ENCODE measurements around the gene BAAT.

BAAT gene

DNA sequence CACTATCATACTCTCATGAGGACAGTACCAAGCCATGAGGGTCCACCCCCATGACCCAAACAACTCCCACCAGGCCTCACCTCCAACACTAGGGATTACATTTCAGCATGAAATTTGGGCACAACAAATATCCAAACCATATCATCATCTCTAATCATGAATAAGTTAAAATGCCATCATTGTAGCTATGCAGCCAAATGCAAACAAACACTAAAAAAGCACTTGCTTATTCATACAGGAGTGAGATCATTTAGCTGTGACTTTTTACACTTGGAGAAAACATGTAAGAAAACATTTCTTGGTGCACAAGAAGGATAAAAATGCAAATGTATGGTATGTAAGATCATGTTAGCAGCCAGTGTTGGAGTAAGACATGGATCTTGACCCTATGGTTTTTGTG lies 24.2 kb downstream of the BAAT start:
- no peak overlapping the region for H3K27ac Mint-ChIP-seq
- H3K4me1 Mint-ChIP-seq: no peaks in the 10 kb centered on the region
- no peak overlapping the region for H3K4me3 Mint-ChIP-seq
- ATAC-seq (ENCODE audit: low read depth): no peak
- no peaks in the 10 kb centered on the region for H3K9me3 Mint-ChIP-seq
- peaks cover 2% of the 10 kb centered on the region for H3K27me3 Mint-ChIP-seq
- H3K36me3 Mint-ChIP-seq: no peaks in the 10 kb centered on the region
- no peak for DNase-seq (ENCODE audit: low spot score in 2 of 2)

DNA sequence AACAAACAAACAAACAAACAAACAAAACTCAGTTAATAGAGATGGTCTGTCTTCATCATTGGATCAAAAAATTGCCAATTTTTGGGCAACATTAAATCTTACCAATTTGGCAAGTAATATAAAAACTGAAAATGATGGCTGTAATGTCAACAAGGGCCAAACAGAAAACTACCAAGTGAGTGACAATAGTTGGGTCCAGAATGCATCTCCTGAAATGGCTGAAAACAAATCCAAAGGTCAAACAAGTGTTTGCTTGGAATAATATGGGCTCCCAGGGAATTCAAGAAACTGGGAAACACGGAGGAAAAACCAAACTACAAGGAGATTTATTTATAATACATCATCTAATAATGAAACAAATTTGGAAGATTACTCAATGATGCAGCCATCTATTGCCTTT lies 25.1 kb downstream of the BAAT start:
- Mint-ChIP-seq H3K27ac (no peak overlapping the region), H3K36me3 (no peaks in the 10 kb centered on the region), H3K27me3 (peaks cover 2% of the 10 kb centered on the region), H3K4me3 (no peak overlapping the region), H3K9me3 (no peaks in the 10 kb centered on the region), H3K4me1 (no peaks in the 10 kb centered on the region)
- DNase-seq (ENCODE audit: low spot score in 2 of 2): no peak
- no peak for ATAC-seq (ENCODE audit: low read depth)

DNA sequence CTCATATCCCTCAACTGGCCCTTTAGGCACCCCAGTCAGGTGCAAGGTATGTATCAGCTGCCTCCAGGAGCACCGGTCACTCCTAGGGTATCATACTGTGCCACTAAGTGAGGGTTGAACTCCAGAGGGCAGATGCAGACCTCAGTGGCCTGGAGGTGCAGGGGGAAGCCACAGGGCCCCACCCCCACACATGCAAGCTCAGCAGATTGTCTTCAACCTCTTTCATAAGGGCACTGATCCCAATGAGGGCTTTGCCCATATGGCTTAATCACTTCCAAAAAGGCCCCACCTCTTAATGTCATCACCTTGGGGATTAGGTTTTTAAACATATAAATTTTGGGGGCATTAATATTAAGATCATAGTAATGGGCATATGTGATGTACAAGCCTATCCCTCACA lies 28.2 kb downstream of the BAAT start:
- no peaks in the 10 kb centered on the region for H3K36me3 Mint-ChIP-seq
- H3K9me3 Mint-ChIP-seq: no peaks in the 10 kb centered on the region
- no peak for ATAC-seq (ENCODE audit: low read depth)
- H3K4me1 Mint-ChIP-seq: no peaks in the 10 kb centered on the region
- no peak overlapping the region for H3K4me3 Mint-ChIP-seq
- H3K27ac Mint-ChIP-seq: no peak overlapping the region
- peaks cover 4% of the 10 kb centered on the region for H3K27me3 Mint-ChIP-seq
- DNase-seq (ENCODE audit: low spot score in 2 of 2): no peak

DNA sequence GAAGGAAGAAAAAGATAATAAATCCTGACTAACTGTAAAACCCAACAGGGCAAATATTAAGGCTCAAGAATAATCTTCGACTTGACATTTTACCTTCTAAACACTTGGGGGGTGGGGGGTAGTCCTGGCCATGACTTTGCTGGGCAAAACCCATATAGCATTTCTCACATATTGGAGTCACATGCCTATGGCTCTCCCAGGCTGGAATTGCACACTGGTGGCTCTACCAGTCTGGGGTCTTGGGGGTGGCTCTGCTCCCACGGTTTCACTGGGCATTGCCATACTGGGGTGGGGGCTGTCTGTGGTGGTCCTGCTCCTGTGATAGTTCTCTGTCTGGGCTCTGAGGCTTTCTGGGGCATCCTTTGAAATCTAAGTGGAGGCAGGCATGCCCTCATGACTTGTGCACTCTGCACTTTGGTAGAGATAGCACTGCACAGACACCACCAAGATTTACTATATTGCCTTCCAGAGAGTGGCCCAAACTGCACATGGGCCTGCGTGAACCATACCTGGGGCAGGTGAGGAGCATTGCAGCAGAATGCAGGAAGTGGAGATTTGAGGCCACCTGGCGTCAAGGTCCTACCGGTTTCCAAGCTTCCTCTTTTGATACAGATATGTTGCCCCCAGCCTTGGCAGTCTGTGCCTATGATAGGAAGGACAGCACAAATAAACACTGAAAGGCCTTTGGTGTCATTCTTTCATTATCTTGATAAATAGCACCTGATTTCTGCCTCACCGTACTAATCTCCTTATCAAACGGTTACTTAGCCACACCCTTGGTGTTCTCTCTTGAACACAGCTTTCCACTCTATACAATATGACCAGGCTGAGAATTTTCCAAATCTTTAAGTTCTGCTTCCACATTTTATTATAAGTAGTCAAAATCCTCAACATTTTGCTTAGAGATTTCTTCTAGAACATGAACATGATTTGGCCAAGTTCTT lies 29.8 kb downstream of the BAAT start:
- ATAC-seq (ENCODE audit: low read depth): no peak
- Mint-ChIP-seq H3K9me3 (no peaks in the 10 kb centered on the region), H3K27ac (no peak overlapping the region), H3K27me3 (peaks cover 4% of the 10 kb centered on the region), H3K4me3 (no peak overlapping the region), H3K4me1 (no peaks in the 10 kb centered on the region), H3K36me3 (no peaks in the 10 kb centered on the region)
- DNase-seq (ENCODE audit: low spot score in 2 of 2): no peak

DNA sequence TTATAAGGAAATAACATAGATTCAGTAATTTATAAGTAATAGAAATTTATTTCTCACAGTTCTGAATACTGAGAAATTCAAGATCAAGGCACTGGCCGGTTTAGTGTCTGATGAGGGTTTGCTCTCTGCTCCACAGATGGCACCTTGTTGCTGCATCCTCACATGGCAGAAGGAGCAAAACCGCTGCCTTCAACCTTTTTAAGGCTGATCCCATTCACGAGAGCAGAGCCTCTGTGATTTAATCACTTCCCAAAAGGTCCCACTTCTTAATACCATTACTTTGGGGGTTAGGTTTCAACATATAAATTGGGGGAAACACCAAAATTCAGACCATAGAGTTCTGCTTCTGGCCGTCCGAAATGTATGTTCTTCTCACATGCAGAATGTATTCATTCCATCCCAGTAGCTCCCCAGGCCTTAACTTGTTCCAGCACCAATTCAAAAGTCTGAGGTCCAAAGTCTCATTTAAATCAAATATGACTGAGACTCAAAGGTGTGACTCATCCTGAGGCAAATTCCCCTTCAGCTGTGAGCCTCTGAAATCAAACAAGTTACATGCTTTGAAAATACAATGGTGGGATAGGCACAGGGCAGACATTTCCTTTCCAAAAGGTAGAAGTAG lies 30.6 kb downstream of the BAAT start:
- H3K4me1 Mint-ChIP-seq: no peaks in the 10 kb centered on the region
- no peak overlapping the region for H3K4me3 Mint-ChIP-seq
- DNase-seq (ENCODE audit: low spot score in 2 of 2): no peak
- no peak overlapping the region for H3K27ac Mint-ChIP-seq
- ATAC-seq (ENCODE audit: low read depth): no peak
- peaks cover under 1% of the 10 kb centered on the region for H3K9me3 Mint-ChIP-seq
- H3K27me3 Mint-ChIP-seq: peaks cover 4% of the 10 kb centered on the region
- no peaks in the 10 kb centered on the region for H3K36me3 Mint-ChIP-seq

DNA sequence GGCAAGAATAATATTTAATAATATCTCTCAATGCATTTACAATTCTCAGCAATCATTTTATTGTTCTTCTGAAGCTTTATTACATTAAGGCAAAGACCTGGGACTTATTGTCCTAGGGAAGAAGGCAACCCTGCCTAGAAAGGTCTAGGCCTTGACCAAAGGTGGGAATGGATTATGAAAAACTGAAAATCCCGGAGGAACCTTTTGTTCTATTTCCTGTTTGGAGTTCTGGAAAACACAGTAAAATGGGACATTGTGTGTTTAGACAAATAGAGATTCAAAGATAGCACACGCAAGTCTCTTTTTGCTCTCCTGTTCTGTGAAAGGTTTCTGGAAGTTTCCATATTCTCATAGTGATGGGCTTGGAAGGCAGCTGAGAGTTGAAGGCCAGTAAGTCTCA lies 31.1 kb downstream of the BAAT start:
- Mint-ChIP-seq H3K4me3 (no peak overlapping the region), H3K9me3 (peaks cover 1% of the 10 kb centered on the region), H3K27ac (no peak overlapping the region), H3K4me1 (no peaks in the 10 kb centered on the region), H3K27me3 (peaks cover 4% of the 10 kb centered on the region), H3K36me3 (no peaks in the 10 kb centered on the region)
- ATAC-seq (ENCODE audit: low read depth) (no peak), DNase-seq (ENCODE audit: low spot score in 2 of 2) (no peak)

DNA sequence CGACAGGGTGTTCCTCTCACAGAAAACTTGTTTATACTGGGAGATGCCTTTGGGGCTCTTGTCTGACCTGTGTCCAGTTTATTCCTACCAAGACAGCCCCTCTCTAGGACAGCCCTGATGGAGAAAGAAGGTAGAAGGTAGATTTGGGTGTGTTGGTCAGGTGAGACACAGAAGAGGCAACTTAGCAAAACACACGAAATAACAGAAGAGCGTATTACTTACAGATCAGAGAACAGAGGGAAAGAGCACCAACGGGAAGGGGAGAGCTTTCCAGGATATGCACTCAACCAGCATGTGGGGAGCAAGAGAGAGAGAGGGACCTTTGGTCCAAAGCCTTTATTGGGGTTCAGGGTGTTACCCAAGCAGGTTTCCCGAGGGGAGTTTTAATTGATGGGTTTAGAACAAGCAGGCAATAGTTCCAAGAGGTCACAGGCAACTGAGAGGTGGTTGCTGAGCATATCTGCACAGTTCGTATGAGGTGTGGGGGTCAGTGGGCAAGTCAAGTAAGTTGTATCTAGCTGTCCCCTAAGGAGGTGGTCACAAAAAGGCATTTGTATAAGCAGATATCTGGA lies 31.8 kb downstream of the BAAT start:
- ATAC-seq (ENCODE audit: low read depth) (no peak), DNase-seq (ENCODE audit: low spot score in 2 of 2) (no peak)
- no peak overlapping the region for H3K27ac Mint-ChIP-seq
- no peaks in the 10 kb centered on the region for H3K4me1 Mint-ChIP-seq
- H3K36me3 Mint-ChIP-seq: no peaks in the 10 kb centered on the region
- no peak overlapping the region for H3K4me3 Mint-ChIP-seq
- H3K9me3 Mint-ChIP-seq: peaks cover 1% of the 10 kb centered on the region
- peaks cover 4% of the 10 kb centered on the region for H3K27me3 Mint-ChIP-seq

DNA sequence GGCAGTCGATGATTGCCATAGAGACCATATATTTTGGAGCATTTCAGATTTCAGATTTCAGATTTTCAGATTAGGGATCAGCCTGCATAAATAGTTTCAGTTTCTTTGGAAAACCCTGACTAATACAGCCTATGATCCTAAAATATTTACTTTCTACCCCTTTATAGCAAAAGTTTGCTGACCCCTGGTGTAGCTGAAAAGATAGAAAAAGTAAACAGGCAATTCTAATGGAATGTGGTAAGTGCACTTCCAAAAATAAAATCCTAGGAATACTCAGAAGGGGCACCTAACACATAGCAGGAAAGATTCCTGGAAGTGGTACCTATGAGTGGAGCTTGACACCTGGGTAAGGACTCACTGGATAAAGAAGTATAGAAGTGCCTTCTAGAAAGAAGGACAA lies 34.5 kb downstream of the BAAT start:
- no peak overlapping the region for H3K4me3 Mint-ChIP-seq
- peaks cover 4% of the 10 kb centered on the region for H3K27me3 Mint-ChIP-seq
- no peaks in the 10 kb centered on the region for H3K36me3 Mint-ChIP-seq
- no peak for DNase-seq (ENCODE audit: low spot score in 2 of 2)
- no peaks in the 10 kb centered on the region for H3K4me1 Mint-ChIP-seq
- peaks cover 1% of the 10 kb centered on the region for H3K9me3 Mint-ChIP-seq
- ATAC-seq (ENCODE audit: low read depth): no peak
- no peak overlapping the region for H3K27ac Mint-ChIP-seq

DNA sequence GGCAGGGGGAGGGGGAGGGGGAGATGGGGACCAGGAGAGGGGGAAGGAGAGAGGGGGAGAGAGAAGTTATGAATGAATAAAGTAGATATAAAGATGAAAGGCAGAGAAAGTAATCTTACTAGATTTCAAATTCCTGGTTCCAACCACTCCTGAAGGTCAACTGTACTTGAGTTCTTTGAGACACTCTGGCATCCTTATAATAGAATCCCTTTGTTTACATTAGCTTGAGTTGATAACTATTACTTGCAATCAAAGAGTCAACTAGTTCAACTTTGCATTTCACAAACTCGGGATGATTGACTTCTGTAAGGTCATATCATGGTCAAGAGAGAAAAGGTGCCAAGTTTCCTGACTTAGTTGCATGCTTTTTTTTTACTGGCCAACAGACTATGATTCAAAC lies 42.2 kb downstream of the BAAT start:
- Mint-ChIP-seq H3K36me3 (no peaks in the 10 kb centered on the region), H3K4me3 (no peak overlapping the region), H3K27me3 (peaks cover 11% of the 10 kb centered on the region), H3K9me3 (no peaks in the 10 kb centered on the region), H3K4me1 (no peaks in the 10 kb centered on the region), H3K27ac (no peak overlapping the region)
- no peak for DNase-seq (ENCODE audit: low spot score in 2 of 2)
- ATAC-seq (ENCODE audit: low read depth): no peak

DNA sequence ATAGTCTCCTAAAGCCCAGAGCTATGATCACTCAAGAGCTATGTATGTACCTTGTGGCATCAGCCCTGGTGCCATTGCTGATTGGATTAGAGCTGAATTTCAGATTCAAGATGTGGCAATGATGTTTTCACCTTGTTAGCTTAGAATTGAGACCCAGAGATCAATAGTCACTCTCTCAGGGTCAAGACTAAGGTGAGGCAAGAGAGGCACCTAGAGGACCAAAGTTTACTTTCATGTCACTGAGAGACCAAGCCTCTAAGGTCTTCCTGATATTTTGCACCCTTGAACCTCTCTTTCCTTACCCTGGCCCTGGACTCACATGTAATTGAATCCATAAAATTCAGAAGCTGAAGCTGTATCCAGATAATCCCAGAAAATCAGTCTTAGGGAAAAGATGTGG lies 42.8 kb downstream of the BAAT start:
- DNase-seq (ENCODE audit: low spot score in 2 of 2) (no peak), ATAC-seq (ENCODE audit: low read depth) (no peak)
- H3K36me3 Mint-ChIP-seq: no peaks in the 10 kb centered on the region
- no peaks in the 10 kb centered on the region for H3K9me3 Mint-ChIP-seq
- no peak overlapping the region for H3K4me3 Mint-ChIP-seq
- peaks cover 11% of the 10 kb centered on the region for H3K27me3 Mint-ChIP-seq
- H3K4me1 Mint-ChIP-seq: no peaks in the 10 kb centered on the region
- H3K27ac Mint-ChIP-seq: no peak overlapping the region

DNA sequence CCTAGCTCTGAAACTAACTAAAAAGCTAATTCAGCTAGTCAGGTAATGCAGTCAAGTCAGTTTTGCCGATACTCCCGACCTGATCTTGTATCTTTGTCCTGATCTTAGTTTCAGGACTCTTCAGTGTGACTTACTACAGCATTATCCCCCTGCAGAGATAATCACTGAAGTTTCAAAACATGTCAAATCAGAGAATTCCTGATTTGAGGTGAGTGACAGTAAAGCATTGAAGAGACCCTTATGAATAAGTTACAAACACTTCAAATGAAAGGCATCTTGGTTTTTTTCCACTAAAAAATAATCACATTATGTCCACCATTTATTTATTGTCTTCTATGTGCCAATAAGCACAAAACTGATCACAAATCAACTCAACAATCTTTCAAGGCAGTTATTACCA lies 47.6 kb downstream of the BAAT start:
- Mint-ChIP-seq H3K9me3 (no peaks in the 10 kb centered on the region), H3K27me3 (peaks cover 13% of the 10 kb centered on the region), H3K36me3 (no peaks in the 10 kb centered on the region), H3K4me3 (no peak overlapping the region), H3K4me1 (no peaks in the 10 kb centered on the region), H3K27ac (no peak overlapping the region)
- DNase-seq (ENCODE audit: low spot score in 2 of 2): no peak
- ATAC-seq (ENCODE audit: low read depth): no peak

DNA sequence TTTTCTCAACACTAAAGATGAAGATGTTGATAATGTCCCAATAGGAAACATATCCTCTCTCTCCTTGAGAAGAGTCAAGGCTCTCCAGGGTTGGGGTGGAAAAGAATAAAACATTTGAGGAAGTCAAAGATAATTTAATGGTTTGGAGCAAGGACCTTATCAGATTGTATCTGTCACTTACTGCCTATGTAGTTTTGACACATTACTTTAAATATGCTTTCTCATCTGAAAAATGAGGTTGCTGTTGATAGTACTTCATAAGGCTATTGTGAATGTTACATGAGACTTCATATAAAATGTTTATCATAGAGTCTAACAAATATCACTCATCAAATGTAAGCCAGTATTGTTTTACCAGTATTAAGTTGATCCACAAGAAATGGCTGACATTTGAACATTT lies 48.7 kb downstream of the BAAT start:
- H3K27ac Mint-ChIP-seq: no peak overlapping the region
- H3K4me3 Mint-ChIP-seq: no peak overlapping the region
- H3K9me3 Mint-ChIP-seq: no peaks in the 10 kb centered on the region
- H3K36me3 Mint-ChIP-seq: no peaks in the 10 kb centered on the region
- DNase-seq (ENCODE audit: low spot score in 2 of 2) (no peak), ATAC-seq (ENCODE audit: low read depth) (no peak)
- H3K27me3 Mint-ChIP-seq: peaks cover 8% of the 10 kb centered on the region
- no peaks in the 10 kb centered on the region for H3K4me1 Mint-ChIP-seq

DNA sequence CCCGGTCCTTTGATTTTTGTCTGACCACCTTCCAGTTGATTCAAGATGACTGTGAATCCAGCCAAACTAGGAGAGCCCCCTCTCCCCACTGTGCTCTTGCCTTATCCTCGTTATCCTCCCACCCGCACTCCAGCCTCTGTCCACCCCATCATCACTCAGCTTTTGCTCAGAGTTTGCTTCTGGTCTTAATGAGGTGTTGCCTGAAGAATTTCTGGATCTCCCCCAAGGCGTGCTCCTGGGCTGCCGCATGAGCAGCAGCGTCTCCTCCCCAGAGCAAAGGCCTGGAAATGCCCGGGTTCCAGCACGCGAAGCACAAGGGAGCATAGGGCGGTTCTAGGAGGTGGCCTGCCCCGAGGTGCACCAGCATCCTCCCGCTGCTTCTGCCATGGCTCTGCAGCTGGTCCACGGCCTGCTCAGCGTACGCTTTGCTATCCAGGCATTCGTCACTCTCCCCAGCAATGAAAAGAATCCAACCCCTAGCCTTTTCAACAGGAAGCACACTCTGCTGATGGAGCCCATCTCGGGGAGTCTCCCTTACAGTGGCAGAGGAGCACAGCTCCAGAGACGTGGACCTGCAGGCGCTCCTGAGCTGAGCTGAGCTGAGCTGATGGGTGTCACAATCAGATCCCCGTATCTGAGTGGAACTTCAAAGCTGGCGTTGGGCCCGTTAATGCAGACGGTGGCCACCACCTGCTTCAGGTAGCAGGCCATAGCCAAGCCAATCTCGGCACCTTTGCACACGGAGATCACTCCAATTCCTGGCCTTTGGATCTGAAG lies 50.7 kb downstream of the BAAT start:
- no peak overlapping the region for H3K27ac Mint-ChIP-seq
- H3K27me3 Mint-ChIP-seq: peaks cover 3% of the 10 kb centered on the region
- no peak overlapping the region for H3K4me3 Mint-ChIP-seq
- no peaks in the 10 kb centered on the region for H3K36me3 Mint-ChIP-seq
- ATAC-seq (ENCODE audit: low read depth): no peak
- no peak for DNase-seq (ENCODE audit: low spot score in 2 of 2)
- H3K9me3 Mint-ChIP-seq: no peaks in the 10 kb centered on the region
- no peaks in the 10 kb centered on the region for H3K4me1 Mint-ChIP-seq

DNA sequence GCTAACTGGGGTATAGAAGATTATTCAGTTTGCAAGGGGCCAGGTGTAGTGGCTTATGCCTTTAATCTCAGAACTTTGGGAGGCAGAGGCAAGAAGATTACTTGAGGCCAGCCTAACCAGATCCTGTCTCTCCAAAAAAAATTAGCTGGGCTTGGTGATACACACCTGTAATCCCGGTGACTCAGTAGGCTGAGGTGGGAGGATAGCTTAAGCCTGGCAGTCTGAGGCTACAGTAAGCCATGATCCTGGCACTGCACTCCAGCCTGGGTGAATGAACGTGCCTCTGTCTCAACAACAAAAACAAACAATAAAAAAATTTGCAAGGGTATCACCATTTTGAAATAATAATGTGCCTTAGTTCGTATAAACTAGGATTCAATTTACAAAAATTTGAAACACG lies 51.3 kb downstream of the BAAT start:
- H3K36me3 Mint-ChIP-seq: no peaks in the 10 kb centered on the region
- no peak for ATAC-seq (ENCODE audit: low read depth)
- H3K27ac Mint-ChIP-seq: no peak overlapping the region
- DNase-seq (ENCODE audit: low spot score in 2 of 2): no peak
- no peaks in the 10 kb centered on the region for H3K9me3 Mint-ChIP-seq
- H3K27me3 Mint-ChIP-seq: peaks cover 3% of the 10 kb centered on the region
- no peaks in the 10 kb centered on the region for H3K4me1 Mint-ChIP-seq
- no peak overlapping the region for H3K4me3 Mint-ChIP-seq
